Retina (tissue), 1 donor: ENCODE measurements around the gene CELF4.

Experiments
- DNase-seq: peaks from one replicate; pipeline ENCODE4 v3.0.0-alpha.2; 2016

CELF4 gene

GRCh38 chr18:37307181-37307580, 258.4 kb downstream of the CELF4 start:
- no peak for DNase-seq

- no peak for DNase-seq
Measured at GRCh38 chr18:37306432-37306831, 259.2 kb downstream of the CELF4 start.

GRCh38 chr18:37305066-37305465, 260.5 kb downstream of the CELF4 start:
- DNase-seq, result no peak

GRCh38 chr18:37304012-37304680, 261.5 kb downstream of the CELF4 start:
- DNase-seq, result no peak

GRCh38 chr18:37303009-37303408, 262.6 kb downstream of the CELF4 start:
- DNase-seq, result no peak

- DNase-seq, result no peak
Measured at GRCh38 chr18:37302519-37302918, 263.1 kb downstream of the CELF4 start.

- peak; percentile 63 for DNase-seq
Measured at GRCh38 chr18:37299471-37300304, 265.9 kb downstream of the CELF4 start.

- no peak for DNase-seq
Measured at GRCh38 chr18:37298816-37299215, 266.8 kb downstream of the CELF4 start.

- DNase-seq, result no peak
Measured at GRCh38 chr18:37297106-37297505, 268.5 kb downstream of the CELF4 start.

GRCh38 chr18:37294951-37295350, 270.6 kb downstream of the CELF4 start:
- no peak for DNase-seq

- DNase-seq, result no peak
Measured at GRCh38 chr18:37293359-37293758, 272.2 kb downstream of the CELF4 start.

- DNase-seq, result no peak
Measured at GRCh38 chr18:37289423-37289822, 276.2 kb downstream of the CELF4 start.

GRCh38 chr18:37287601-37288000, 278.0 kb downstream of the CELF4 start:
- no peak for DNase-seq

GRCh38 chr18:37286801-37287200, 278.8 kb downstream of the CELF4 start:
- DNase-seq, result no peak

- DNase-seq, result no peak
Measured at GRCh38 chr18:37285825-37286224, 279.8 kb downstream of the CELF4 start.

GRCh38 chr18:37284260-37284659, 281.3 kb downstream of the CELF4 start:
- DNase-seq, result no peak

GRCh38 chr18:37282386-37283037, 283.1 kb downstream of the CELF4 start:
- no peak for DNase-seq

GRCh38 chr18:37280701-37281393, 284.8 kb downstream of the CELF4 start:
- no peak for DNase-seq

- DNase-seq, result no peak
Measured at GRCh38 chr18:37277804-37278203, 287.8 kb downstream of the CELF4 start.

- DNase-seq, result no peak
Measured at GRCh38 chr18:37276111-37276890, 289.3 kb downstream of the CELF4 start.

- DNase-seq, result no peak
Measured at GRCh38 chr18:37275237-37275741, 290.3 kb downstream of the CELF4 start.
